Measurements from ENCODE around the gene EIF4E3.

DNA sequence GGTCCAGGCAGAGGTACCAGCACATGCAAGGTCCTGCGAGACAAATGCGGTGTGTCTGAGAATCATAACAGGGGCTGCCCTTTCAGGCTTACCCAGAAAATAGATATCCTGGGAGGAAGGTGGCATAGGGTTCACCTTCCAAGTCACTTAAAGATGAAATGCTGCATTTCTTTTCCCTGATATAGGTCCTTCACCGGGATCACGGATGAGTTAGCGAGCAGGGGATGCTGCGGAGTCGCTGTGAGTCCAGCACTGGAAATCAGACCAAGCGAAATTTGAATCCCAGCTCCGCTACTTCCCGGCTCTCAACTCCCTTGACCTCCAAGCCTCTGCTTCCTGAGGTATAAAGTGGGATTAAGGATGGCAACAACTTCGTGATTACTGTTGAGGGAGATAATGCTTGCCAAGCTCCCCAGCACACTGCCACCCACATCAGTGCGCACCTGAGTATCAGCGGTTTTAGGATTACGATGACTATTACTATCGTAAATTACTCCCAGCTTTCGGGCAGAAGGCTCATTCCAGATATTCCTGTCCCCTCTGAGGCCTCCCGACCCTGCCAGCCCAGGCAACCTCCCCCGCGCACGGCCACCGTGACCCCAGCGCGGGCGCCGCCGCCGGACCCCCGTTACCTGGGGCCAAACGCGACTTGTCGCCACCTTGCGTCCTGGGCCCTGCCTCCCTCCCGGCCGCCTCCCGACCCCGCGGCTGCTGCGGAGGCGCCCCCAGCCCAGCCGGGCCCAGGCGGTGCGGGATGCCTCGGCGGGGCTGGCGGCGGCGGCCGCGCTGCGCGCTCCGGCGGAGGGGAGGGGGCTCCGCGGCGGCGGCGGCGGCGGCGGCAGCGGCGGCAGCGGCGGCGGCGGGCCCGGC is 27.9 kb upstream of the EIF4E3 start:
- TF ChIP-seq, protein P1, sequence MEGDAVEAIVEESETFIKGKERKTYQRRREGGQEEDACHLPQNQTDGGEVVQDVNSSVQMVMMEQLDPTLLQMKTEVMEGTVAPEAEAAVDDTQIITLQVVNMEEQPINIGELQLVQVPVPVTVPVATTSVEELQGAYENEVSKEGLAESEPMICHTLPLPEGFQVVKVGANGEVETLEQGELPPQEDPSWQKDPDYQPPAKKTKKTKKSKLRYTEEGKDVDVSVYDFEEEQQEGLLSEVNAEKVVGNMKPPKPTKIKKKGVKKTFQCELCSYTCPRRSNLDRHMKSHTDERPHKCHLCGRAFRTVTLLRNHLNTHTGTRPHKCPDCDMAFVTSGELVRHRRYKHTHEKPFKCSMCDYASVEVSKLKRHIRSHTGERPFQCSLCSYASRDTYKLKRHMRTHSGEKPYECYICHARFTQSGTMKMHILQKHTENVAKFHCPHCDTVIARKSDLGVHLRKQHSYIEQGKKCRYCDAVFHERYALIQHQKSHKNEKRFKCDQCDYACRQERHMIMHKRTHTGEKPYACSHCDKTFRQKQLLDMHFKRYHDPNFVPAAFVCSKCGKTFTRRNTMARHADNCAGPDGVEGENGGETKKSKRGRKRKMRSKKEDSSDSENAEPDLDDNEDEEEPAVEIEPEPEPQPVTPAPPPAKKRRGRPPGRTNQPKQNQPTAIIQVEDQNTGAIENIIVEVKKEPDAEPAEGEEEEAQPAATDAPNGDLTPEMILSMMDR (IDR thresholded peaks at IDR 0.05), result no peak
- TF ChIP-seq POLR2A (IDR thresholded peaks at IDR 0.05), result no peak

Measured in uterus (tissue), 2 donors.